Gastrocnemius medialis (tissue), 4 donors: ENCODE results near the gene SLF1. TPM values are rescaled to one million over a fixed set of nuclear protein-coding genes. Genes with fewer than 3 reads are reported as not detected.

Source experiments
- ATAC-seq, 2 donors: fragments of 150-250 bp; one replicate each; pipeline ENCODE4 v1.9.1; 2016
- DNase-seq, 2 donors: peaks; one replicate each; pipeline ENCODE4 v3.0.0-alpha.2; 2019
- H3K27ac ChIP-seq, 4 donors: fragments of 200-600 bp; sonication (generic); 1 replicate in 1 of 4; 2 replicates in 3 of 4; pipeline ENCODE4 v1.5.1; 2016 to 2018; ENCODE audit warnings: mild to moderate bottlenecking in 2 of 4, moderate library complexity in 1 of 4
- H3K27me3 ChIP-seq, 3 donors: fragments of 200-600 bp; sonication (generic) in 2 of 3; 1 replicate in 1 of 3; 2 replicates in 2 of 3; pipeline versions ENCODE4 v1.5.1 to v1.6.0; 2016 to 2019; ENCODE audit warnings: mild to moderate bottlenecking in 1 of 3, moderate library complexity in 1 of 3
- H3K36me3 ChIP-seq, 2 donors: fragments of 200-600 bp; sonication (generic) in 1 of 2; one replicate each; pipeline ENCODE4 v1.5.1; 2017 to 2018
- H3K4me1 ChIP-seq, 2 donors: fragments of 200-600 bp; sonication (generic) in 1 of 2; one replicate each; pipeline ENCODE4 v1.5.1; 2016 to 2017; ENCODE audit warnings: mild to moderate bottlenecking in 2 of 2
- H3K4me3 ChIP-seq, 4 donors: fragments of 200-600 bp; sonication (generic) in 3 of 4; 1 replicate in 1 of 4; 2 replicates in 3 of 4; pipeline ENCODE4 v1.5.1; 2016 to 2019; ENCODE audit warnings: mild to moderate bottlenecking in 2 of 4
- H3K9me3 ChIP-seq, 3 donors: fragments of 200-600 bp; sonication (generic) in 2 of 3; 1 replicate in 1 of 3; 2 replicates in 2 of 3; pipeline ENCODE4 v1.5.1; 2016 to 2019
- CTCF ChIP-seq, 5 experiments: fragments of 450-650 bp in 3 of 5; fragments of 200-600 bp in 2 of 5; sonication (generic) in 2 of 5; IDR thresholded peaks in 4 of 5; conservative IDR thresholded peaks in 1 of 5; 1 replicate in 4 of 5; 2 replicates in 1 of 5; pipeline ENCODE4 v1.5.1; 2016 to 2019; ENCODE audit warnings: antibody characterized with exemption in 5 of 5, mild to moderate bottlenecking in 3 of 5, moderate library complexity in 3 of 5
- POLR2A ChIP-seq, 2 donors: fragments of 450-650 bp; IDR thresholded peaks; one replicate each; pipeline ENCODE4 v1.6.1; 2017; ENCODE audit warnings: antibody characterized with exemption in 2 of 2, mild to moderate bottlenecking in 2 of 2, moderate library complexity in 2 of 2
- in situ Hi-C, 4 donors: fragments of 200-750 bp; cut with MboI; loops; one replicate each; pipeline versions ENCODE4 v1.15.0 to v1.8.0; 2017; ENCODE audit warnings: low sequenced_read_pairs in 4 of 4
- intact Hi-C: fragments of 100-400 bp; cut with DNase I; formaldehyde crosslinking; loops from one replicate; pipeline ENCODE4 v1.15.1; 2023; ENCODE audit warnings: low total_unique reads
- total RNA-seq, 4 donors: library from RNA; depleted of rRNA; stranded (reverse); fragments of >200 nt; gene quantifications; one replicate each; pipeline versions ENCODE4 v1.1.0 to v1.2.3, GENCODE V29; 2016

The SLF1 gene
- total RNA-seq, 4 donors from 2014 or later = 1.0 to 2.6 (median 1.9) TPM

- no peak for DNase-seq
- ATAC-seq = no peak
- in situ Hi-C loops = no loop called here
Measured at GRCh38 chr5:94620256-94620655, 1.8 kb downstream of the SLF1 start.

GRCh38 chr5:94621763-94622162 is 3.3 kb downstream of the SLF1 start:
- intact Hi-C loops (no loop called here), in situ Hi-C loops (no loop called here)
- Histone ChIP-seq H3K36me3 (no peaks in the 10 kb centered on the region), H3K4me3 (no peak overlapping the region), H3K27ac (no peak overlapping the region), H3K4me1 (peaks cover 13 to 16% of the 10 kb centered on the region in 2 donors), H3K27me3 (no peaks in the 10 kb centered on the region), H3K9me3 (no peaks in the 10 kb centered on the region)
- ATAC-seq (no peak), DNase-seq (no peak)
- TF ChIP-seq CTCF (IDR thresholded peaks at IDR 0.05 in 4 of 5, conservative IDR thresholded peaks at IDR 0.05 in 1 of 5) (no peak), POLR2A (IDR thresholded peaks at IDR 0.05) (no peak)

More at GRCh38 chr5:94620256-94620655, 1.8 kb downstream of the SLF1 start:
- no peaks in the 10 kb centered on the region for H3K27me3 ChIP-seq
- TF ChIP-seq POLR2A (IDR thresholded peaks at IDR 0.05) = no peak
- TF ChIP-seq CTCF (IDR thresholded peaks at IDR 0.05 in 4 of 5, conservative IDR thresholded peaks at IDR 0.05 in 1 of 5) = no peak
- intact Hi-C loops = no loop called here
- no peak overlapping the region for H3K4me3 ChIP-seq
- no peak overlapping the region for H3K27ac ChIP-seq
- H3K4me1 ChIP-seq = peaks cover 13 to 16% of the 10 kb centered on the region in 2 donors
- no peaks in the 10 kb centered on the region for H3K9me3 ChIP-seq
- H3K36me3 ChIP-seq = no peaks in the 10 kb centered on the region

GRCh38 chr5:94623011-94623410 is 4.5 kb downstream of the SLF1 start:
- Histone ChIP-seq H3K4me1 (peaks cover 3 to 16% of the 10 kb centered on the region in 2 donors), H3K4me3 (no peak overlapping the region), H3K27ac (no peak overlapping the region), H3K27me3 (no peaks in the 10 kb centered on the region), H3K9me3 (no peaks in the 10 kb centered on the region), H3K36me3 (no peaks in the 10 kb centered on the region)
- in situ Hi-C loops (no loop called here), intact Hi-C loops (no loop called here)
- TF ChIP-seq POLR2A (IDR thresholded peaks at IDR 0.05) = no peak
- no peak for TF ChIP-seq CTCF (IDR thresholded peaks at IDR 0.05 in 4 of 5, conservative IDR thresholded peaks at IDR 0.05 in 1 of 5)
- ATAC-seq = no peak
- no peak for DNase-seq

- in situ Hi-C loops = no loop called here
- Histone ChIP-seq H3K27ac (no peak overlapping the region), H3K4me3 (no peak overlapping the region), H3K27me3 (no peaks in the 10 kb centered on the region), H3K9me3 (no peaks in the 10 kb centered on the region), H3K4me1 (peaks cover 3 to 15% of the 10 kb centered on the region in 2 donors), H3K36me3 (no peaks in the 10 kb centered on the region)
- no peak for DNase-seq
- ATAC-seq = no peak
- intact Hi-C loops = no loop called here
- no peak for TF ChIP-seq POLR2A (IDR thresholded peaks at IDR 0.05)
Measured at GRCh38 chr5:94623877-94624276, 5.4 kb downstream of the SLF1 start.

GRCh38 chr5:94627191-94627590 is 8.7 kb downstream of the SLF1 start:
- in situ Hi-C loops (no loop called here), intact Hi-C loops (no loop called here)
- no peak for ATAC-seq
- peaks cover 0 to 6% of the 10 kb centered on the region in 2 donors for H3K4me1 ChIP-seq
- H3K9me3 ChIP-seq = no peaks in the 10 kb centered on the region
- H3K36me3 ChIP-seq = peaks cover 0 to 3% of the 10 kb centered on the region in 2 donors
- DNase-seq = no peak
- TF ChIP-seq POLR2A (IDR thresholded peaks at IDR 0.05) (no peak), CTCF (IDR thresholded peaks at IDR 0.05 in 4 of 5, conservative IDR thresholded peaks at IDR 0.05 in 1 of 5) (no peak)
- no peaks in the 10 kb centered on the region for H3K27me3 ChIP-seq
- H3K27ac ChIP-seq = no peak overlapping the region
- no peak overlapping the region for H3K4me3 ChIP-seq
